K562 (cell line): Measurements from ENCODE around the gene ABCB9. TPM values are rescaled to one million over a fixed set of nuclear protein-coding genes. Genes with fewer than 3 reads are reported as not detected.

Experiments used
- CBFA2T2 ChIP-seq: fragments of 450-650 bp; conservative IDR thresholded peaks from 2 replicates; pipeline ENCODE4 v1.6.1; 2017; ENCODE audit warnings: mild to moderate bottlenecking
- CBX3 ChIP-seq, 2 experiments: IDR thresholded peaks; 1 replicate in 1 of 2; 2 replicates in 1 of 2; pipeline ENCODE4 v1.6.1; 2012; ENCODE audit warnings: inconsistent platforms in 2 of 2, low read length in 2 of 2, borderline replicate concordance in 1 of 2, control low read depth in 1 of 2
- DDX20 ChIP-seq: fragments of 450-650 bp; IDR thresholded peaks from 2 replicates; pipeline ENCODE4 v1.6.1; 2016; ENCODE audit warnings: missing genetic modification characterization, low read depth, mild to moderate bottlenecking, missing compliant biosample characterization, moderate library complexity
- E2F5 ChIP-seq: sonication (generic); formaldehyde crosslinking; IDR thresholded peaks from 2 replicates; pipeline ENCODE4 v1.8.0; 2022; ENCODE audit warnings: mild to moderate bottlenecking, missing genetic modification reagents
- ESRRA ChIP-seq: fragments of 450-650 bp; IDR thresholded peaks from 2 replicates; pipeline ENCODE4 v1.6.1; 2014; ENCODE audit warnings: low read depth, mild to moderate bottlenecking, moderate library complexity, borderline replicate concordance
- GTF2A2 ChIP-seq: IDR thresholded peaks from 2 replicates; pipeline ENCODE4 v1.6.1; 2016; ENCODE audit warnings: mild to moderate bottlenecking, missing genetic modification characterization, missing compliant biosample characterization
- KDM1A ChIP-seq, 2 experiments: fragments of 450-650 bp; IDR thresholded peaks; 2 replicates each; pipeline ENCODE4 v1.6.1; 2016; ENCODE audit warnings: mild to moderate bottlenecking in 2 of 2
- MBD1 ChIP-seq: fragments of 250-450 bp; sonication (Bioruptor Pico); IDR thresholded peaks from 2 replicates; pipeline ENCODE4 v1.8.0; 2022; ENCODE audit warnings: inconsistent platforms
- NONO ChIP-seq, 2 experiments: fragments of 200-400 bp in 1 of 2; fragments of 450-650 bp in 1 of 2; formaldehyde crosslinking in 1 of 2; IDR thresholded peaks; 2 replicates each; pipeline ENCODE4 v1.6.1; 2017; ENCODE audit warnings: low read depth in 2 of 2, mild to moderate bottlenecking in 2 of 2, moderate library complexity in 2 of 2, low read length in 1 of 2
- NUFIP1 ChIP-seq: fragments of 450-650 bp; IDR thresholded peaks from 2 replicates; pipeline ENCODE4 v1.6.1; 2018; ENCODE audit not compliant: partially characterized antibody
- PTBP1 ChIP-seq: fragments of 200-400 bp; formaldehyde crosslinking; IDR thresholded peaks from 2 replicates; pipeline ENCODE4 v1.6.1; 2017; ENCODE audit warnings: low read depth, low read length
- PURB ChIP-seq: sonication (generic); formaldehyde crosslinking; IDR thresholded peaks from 2 replicates; pipeline ENCODE4 v1.9.0; 2021; ENCODE audit warnings: low read depth, mild to moderate bottlenecking, missing genetic modification reagents
- RBM25 ChIP-seq: fragments of 200-400 bp; formaldehyde crosslinking; IDR thresholded peaks from 2 replicates; pipeline ENCODE4 v1.6.1; 2018; ENCODE audit warnings: low read length, low read depth, moderate library complexity; ENCODE audit not compliant: severe bottlenecking
- SMAD4 ChIP-seq: fragments of 250-450 bp; sonication (Bioruptor Pico); conservative IDR thresholded peaks from 2 replicates; pipeline ENCODE4 v1.8.0; 2021; ENCODE audit warnings: inconsistent platforms, mild to moderate bottlenecking, moderate library complexity
- SMARCA4 ChIP-seq: fragments of 450-650 bp; IDR thresholded peaks from 2 replicates; pipeline ENCODE4 v1.6.1; 2016
- SMC3 ChIP-seq: conservative IDR thresholded peaks from 2 replicates; pipeline ENCODE4 v1.6.1; 2011; ENCODE audit warnings: low read depth, low read length, improper control_type of control experiment; ENCODE audit not compliant: insufficient read depth
- STAT5A ChIP-seq: IDR thresholded peaks from 2 replicates; pipeline ENCODE4 v1.6.1; 2012; ENCODE audit warnings: low read length, inconsistent platforms, borderline replicate concordance
- TFAM ChIP-seq: fragments of 250-450 bp; sonication (Bioruptor Pico); conservative IDR thresholded peaks from 2 replicates; pipeline ENCODE4 v1.5.0; 2021; ENCODE audit warnings: mild to moderate bottlenecking, moderate library complexity
- TFE3 ChIP-seq: fragments of 450-650 bp; formaldehyde crosslinking; IDR thresholded peaks from 2 replicates; pipeline ENCODE4 v1.4.0; 2020; ENCODE audit warnings: mild to moderate bottlenecking, mixed read lengths
- ZHX1 ChIP-seq: fragments of 150-350 bp; conservative IDR thresholded peaks from 2 replicates; pipeline ENCODE4 v1.6.1; 2014; ENCODE audit warnings: low read length
- ZNF184 ChIP-seq: sonication (generic); formaldehyde crosslinking; IDR thresholded peaks from 2 replicates; pipeline ENCODE4 v1.5.0; 2020; ENCODE audit warnings: missing genetic modification reagents
- ZNF444 ChIP-seq: fragments of 250-450 bp; sonication (Bioruptor Pico); IDR thresholded peaks from 2 replicates; pipeline ENCODE4 v1.4.0; 2020; ENCODE audit warnings: mild to moderate bottlenecking, moderate library complexity
- ZNF561 ChIP-seq: fragments of 450-650 bp; formaldehyde crosslinking; conservative IDR thresholded peaks from 2 replicates; pipeline ENCODE4 v1.4.0; 2020; ENCODE audit warnings: mild to moderate bottlenecking, moderate library complexity
- ZNF780A ChIP-seq: fragments of 250-450 bp; sonication (Bioruptor Pico); IDR thresholded peaks from 2 replicates; pipeline ENCODE4 v1.5.0; 2021; ENCODE audit warnings: mild to moderate bottlenecking
- polyA plus RNA-seq, 8 experiments: library from polyadenylated mRNA; depleted of rRNA in 4 of 8; stranded (reverse) in 5 of 8; unstranded in 3 of 8; fragments of >200 nt; fragmentation: Nextera tagmentation in 2 of 8; fragmentation: Illumina TruSeq in 1 of 8; extraction: Ambion mirVana in 2 of 8; extraction: Trizol in 1 of 8; gene quantifications; 2 replicates each; pipeline versions ENCODE4 v1.2.1 to v1.2.3, GENCODE V29; 2011 to 2014; ENCODE audit warnings: inconsistent platforms in 1 of 8, missing spikeins in 1 of 8
- total RNA-seq, 7 experiments: library from RNA; depleted of rRNA in 6 of 7; stranded (reverse); fragments of >200 nt in 6 of 7; fragmentation: Illumina TruSeq in 2 of 7; extraction: Trizol in 2 of 7; gene quantifications; 2 replicates each; pipeline versions ENCODE4 v1.2.1 to v1.2.3, GENCODE V29; 2011 to 2021; ENCODE audit warnings: low replicate concordance in 1 of 7

Gene ABCB9
- total and polyA plus RNA-seq, 9 of the 15 experiments (the other 6 are each of a cell fraction or from before 2014, with no cell fraction given), result 0.20 to 12.6 (median 6.2) TPM

GRCh38 chr12:122960193-122960569, 6.1 kb downstream of the ABCB9 start (continued):
- TF ChIP-seq E2F5 (CRISPR knock-in tag), result no peak
- TF ChIP-seq KDM1A (IDR thresholded peaks at IDR 0.05), result peak; percentile 49 to 80
- no peak for TF ChIP-seq ZNF444 (CRISPR knock-in tag)
- TF ChIP-seq CBX3 (IDR thresholded peaks at IDR 0.05; ENCODE audit: borderline replicate concordance in 1 of 2, low read length in 2 of 2), result no peak
- no peak for TF ChIP-seq DDX20 (tag)
- TF ChIP-seq MBD1 (CRISPR knock-in tag), result no peak
- TF ChIP-seq PURB (CRISPR knock-in tag), result no peak
- no peak for TF ChIP-seq NONO (IDR thresholded peaks at IDR 0.05; ENCODE audit: low read depth in 2 of 2, low read length in 1 of 2)
- TF ChIP-seq ZHX1, result no peak
- TF ChIP-seq ESRRA, result 0 out of 2 replicates have a peak, but pooled peaks have one; percentile 22
- no peak for TF ChIP-seq CBFA2T2
- TF ChIP-seq ZNF780A (CRISPR knock-in tag), result no peak
- no peak for TF ChIP-seq NUFIP1
- no peak for TF ChIP-seq STAT5A
- peak; percentile 91 for TF ChIP-seq RBM25
- no peak for TF ChIP-seq TFAM
- no peak for TF ChIP-seq SMC3
- no peak for TF ChIP-seq ZNF561 (CRISPR knock-in tag)
- TF ChIP-seq TFE3 (CRISPR knock-in tag), result no peak
- TF ChIP-seq ZNF184 (CRISPR knock-in tag), result no peak
- TF ChIP-seq GTF2A2 (tag), result no peak
- TF ChIP-seq SMARCA4, result no peak
- 0 out of 2 replicates have a peak, but pooled peaks have one; percentile 52 for TF ChIP-seq PTBP1
- TF ChIP-seq SMAD4 (CRISPR knock-in tag), result no peak
